Hepatocyte (in vitro differentiated cells): ENCODE data around the gene ALOX12.
"Not testable (repeated sequence)": the region's sequence is repeated elsewhere in the genome, so short reads cannot be mapped to it uniquely, and the experiment has no call there.

ENCODE experiments used
- CTCF ChIP-seq: fragments of 200-600 bp; sonication (generic); IDR thresholded peaks from 2 replicates; pipeline ENCODE4 v1.5.1; 2016; ENCODE audit warnings: antibody characterized with exemption, mild to moderate bottlenecking; ENCODE audit not compliant: poor library complexity
- EZH2 ChIP-seq: fragments of 200-600 bp; sonication (generic); IDR thresholded peaks from 2 replicates; pipeline ENCODE4 v1.6.1; 2016; ENCODE audit warnings: antibody characterized with exemption, mild to moderate bottlenecking, borderline replicate concordance
- EZH2phosphoT487 ChIP-seq: fragments of 200-600 bp; sonication (generic); IDR thresholded peaks from one replicate; pipeline ENCODE4 v1.6.1; 2018; ENCODE audit warnings: antibody characterized with exemption, mild to moderate bottlenecking, low read depth, moderate library complexity; ENCODE audit not compliant: unreplicated experiment, severe bottlenecking

GRCh38 chr17:7046725-7047397 is 51.0 kb downstream of the ALOX12 start:
- not testable (repeated sequence) for TF ChIP-seq CTCF
- TF ChIP-seq EZH2phosphoT487 (peak; percentile 42), EZH2 (peak; percentile 35)
